Type B pancreatic cell (in vitro differentiated cells): ENCODE data around the gene TAS2R30. TPM values are rescaled to one million over a fixed set of nuclear protein-coding genes. Genes with fewer than 3 reads are reported as not detected.

Experiments used
- DNase-seq: peaks from one replicate; pipeline ENCODE4 v3.0.0; 2021; ENCODE audit warnings: mixed read lengths; ENCODE audit not compliant: unreplicated experiment; ENCODE audit errors: extremely low spot score
- H3K27ac Mint-ChIP-seq: 2 replicates; pipeline ENCODE4 v1.8.0; 2021; ENCODE audit warnings: mild to moderate bottlenecking, mixed read lengths
- H3K27me3 Mint-ChIP-seq: 2 replicates; pipeline ENCODE4 v1.8.0; 2021; ENCODE audit warnings: mixed read lengths
- H3K36me3 Mint-ChIP-seq: 2 replicates; pipeline ENCODE4 v1.8.0; 2021; ENCODE audit warnings: mixed read lengths
- H3K4me1 Mint-ChIP-seq: one replicate; pipeline ENCODE4 v1.8.0; 2021; ENCODE audit warnings: mixed read lengths; ENCODE audit not compliant: unreplicated experiment
- H3K4me3 Mint-ChIP-seq: 2 replicates; pipeline ENCODE4 v1.8.0; 2021; ENCODE audit warnings: mild to moderate bottlenecking, mixed read lengths
- H3K9me3 Mint-ChIP-seq: 2 replicates; pipeline ENCODE4 v1.8.0; 2021; ENCODE audit warnings: mixed read lengths
- CTCF ChIP-seq: fragments of 200-600 bp; sonication (generic); conservative IDR thresholded peaks from 2 replicates; pipeline ENCODE4 v1.5.0; 2021; ENCODE audit warnings: antibody characterized with exemption, mild to moderate bottlenecking
- total RNA-seq: library from RNA; stranded (reverse); gene quantifications from 2 replicates; pipeline ENCODE4 v1.2.1, GENCODE V29; 2021; ENCODE audit warnings: low replicate concordance

The TAS2R30 gene
- total RNA-seq, 1 donor from 2014 or later, result 2.3 TPM

- Mint-ChIP-seq H3K4me3 (no peak overlapping the region), H3K27ac (no peak overlapping the region), H3K9me3 (no peaks in the 10 kb centered on the region), H3K36me3 (peaks cover 52% of the 10 kb centered on the region), H3K4me1 (peaks cover 3% of the 10 kb centered on the region), H3K27me3 (no peaks in the 10 kb centered on the region)
- no peak for TF ChIP-seq CTCF
- no peak for DNase-seq
Measured at GRCh38 chr12:11162502-11162901, 28.1 kb upstream of the TAS2R30 start.

- peak overlapping the region; percentile 37 for H3K27ac Mint-ChIP-seq
- H3K9me3 Mint-ChIP-seq, result no peaks in the 10 kb centered on the region
- H3K4me3 Mint-ChIP-seq, result no peak overlapping the region
- TF ChIP-seq CTCF, result no peak
- no peaks in the 10 kb centered on the region for H3K27me3 Mint-ChIP-seq
- no peak for DNase-seq
- H3K36me3 Mint-ChIP-seq, result peaks cover 55% of the 10 kb centered on the region
- H3K4me1 Mint-ChIP-seq, result peaks cover 3% of the 10 kb centered on the region
Measured at GRCh38 chr12:11158885-11159444, 24.5 kb upstream of the TAS2R30 start.

GRCh38 chr12:11154400-11154925 lies 20.0 kb upstream of the TAS2R30 start:
- no peak for TF ChIP-seq CTCF
- DNase-seq, result no peak
- Mint-ChIP-seq H3K9me3 (peaks cover 7% of the 10 kb centered on the region), H3K27ac (no peak overlapping the region), H3K4me3 (no peak overlapping the region), H3K27me3 (no peaks in the 10 kb centered on the region), H3K36me3 (peaks cover 61% of the 10 kb centered on the region), H3K4me1 (peaks cover 3% of the 10 kb centered on the region)

- H3K27ac Mint-ChIP-seq, result no peak overlapping the region
Measured at GRCh38 chr12:11152725-11153124, 18.3 kb upstream of the TAS2R30 start.

GRCh38 chr12:11150832-11151231 lies 16.4 kb upstream of the TAS2R30 start:
- DNase-seq, result no peak
- TF ChIP-seq CTCF, result no peak
- Mint-ChIP-seq H3K27me3 (no peaks in the 10 kb centered on the region), H3K9me3 (peaks cover 7% of the 10 kb centered on the region), H3K4me3 (no peak overlapping the region), H3K4me1 (no peaks in the 10 kb centered on the region), H3K27ac (no peak overlapping the region), H3K36me3 (peaks cover 41% of the 10 kb centered on the region)

More at GRCh38 chr12:11152725-11153124, 18.3 kb upstream of the TAS2R30 start:
- Mint-ChIP-seq H3K9me3 (peaks cover 7% of the 10 kb centered on the region), H3K4me1 (no peaks in the 10 kb centered on the region), H3K4me3 (no peak overlapping the region), H3K36me3 (peaks cover 49% of the 10 kb centered on the region), H3K27me3 (no peaks in the 10 kb centered on the region)
- no peak for DNase-seq
- no peak for TF ChIP-seq CTCF

GRCh38 chr12:11147420-11147819 lies 13.0 kb upstream of the TAS2R30 start:
- Mint-ChIP-seq H3K4me3 (no peak overlapping the region), H3K27ac (no peak overlapping the region)

More at GRCh38 chr12:11147420-11147819, 13.0 kb upstream of the TAS2R30 start:
- DNase-seq, result no peak
- TF ChIP-seq CTCF, result no peak
- H3K27me3 Mint-ChIP-seq, result no peaks in the 10 kb centered on the region
- H3K4me1 Mint-ChIP-seq, result no peaks in the 10 kb centered on the region
- peaks cover 44% of the 10 kb centered on the region for H3K36me3 Mint-ChIP-seq
- peaks cover 17% of the 10 kb centered on the region for H3K9me3 Mint-ChIP-seq
